Measurements from ENCODE around the gene CRYBG2.

DNA sequence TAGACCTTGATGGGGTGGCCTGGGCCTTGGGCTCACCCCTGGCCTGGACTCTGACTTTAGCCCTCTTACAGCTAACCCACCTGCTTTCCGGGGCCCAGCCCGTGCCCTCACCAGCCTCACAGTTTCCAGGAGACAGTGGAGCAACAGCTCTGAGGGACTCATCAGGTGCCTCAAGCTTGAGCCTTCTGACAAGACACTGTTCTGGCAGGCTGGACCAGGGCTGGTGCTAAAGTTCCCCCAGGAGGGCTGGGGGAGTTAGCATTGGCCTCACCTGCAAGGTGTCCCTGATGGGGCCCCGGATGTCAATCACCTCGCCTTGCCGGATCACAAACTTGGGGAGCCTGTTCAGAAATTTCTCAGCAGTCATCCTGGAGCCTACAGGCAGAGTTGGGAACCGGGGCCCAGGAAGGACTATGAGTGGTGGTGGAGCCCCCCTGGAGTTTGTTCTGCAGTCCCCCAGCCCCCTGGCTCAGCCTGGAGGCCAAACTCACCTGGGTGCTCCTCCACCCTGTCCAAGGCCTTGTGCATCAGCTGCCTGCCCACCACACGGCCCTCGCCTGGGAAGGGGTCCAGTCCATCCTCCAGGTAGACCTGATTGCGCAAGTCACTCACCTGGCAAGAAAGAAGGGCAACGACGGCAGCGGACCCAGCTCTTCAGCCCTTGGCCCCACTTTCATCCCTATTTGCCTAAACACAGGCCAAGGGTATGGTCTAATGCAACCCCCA, 69.9 kb downstream of the CRYBG2 start:
- TF ChIP-seq CTCF (IDR thresholded peaks at IDR 0.05) (no peak), POLR2A (IDR thresholded peaks at IDR 0.05) (no peak), POLR2AphosphoS5 (IDR thresholded peaks at IDR 0.05) (no peak)
